SK-N-MC (cell line): ENCODE results near the gene UBE3C.

Experiments used
- DNase-seq: peaks from one replicate; pipeline ENCODE4 v3.0.0-alpha.2; 2011; ENCODE audit warnings: low read depth, low spot score
- H3K27ac ChIP-seq: fragments of 200-600 bp; sonication (generic); 2 replicates; pipeline ENCODE4 v1.5.1; 2016; ENCODE audit warnings: mixed run types
- H3K36me3 ChIP-seq: fragments of 200-600 bp; sonication (generic); 2 replicates; pipeline ENCODE4 v1.6.1; 2017; ENCODE audit warnings: antibody characterized with exemption, low read length, mixed read lengths; ENCODE audit not compliant: insufficient read depth
- H3K4me3 ChIP-seq: fragments of 200-600 bp; sonication (generic); 2 replicates; pipeline ENCODE4 v1.5.1; 2016
- H3K9ac ChIP-seq: fragments of 200-600 bp; sonication (generic); 2 replicates; pipeline ENCODE4 v1.8.0; 2017; ENCODE audit warnings: mixed run types, mixed read lengths; ENCODE audit not compliant: insufficient read length
- H3K9me3 ChIP-seq: fragments of 200-600 bp; sonication (generic); 2 replicates; pipeline ENCODE4 v1.6.1; 2017; ENCODE audit warnings: low read depth, mild to moderate bottlenecking, antibody characterized with exemption, low read length, moderate library complexity, mixed read lengths
- EZH2 ChIP-seq: fragments of 200-600 bp; sonication (generic); IDR thresholded peaks from one replicate; pipeline ENCODE4 v1.6.1; 2017; ENCODE audit warnings: antibody characterized with exemption
- FOXP2 ChIP-seq: optimal IDR thresholded peaks from 2 replicates; pipeline ENCODE3; 2011; ENCODE audit warnings: mild to moderate bottlenecking, moderate library complexity; ENCODE audit not compliant: insufficient read depth; ENCODE audit errors: extremely low read length, control extremely low read depth
- POLR2AphosphoS5 ChIP-seq: IDR thresholded peaks from 2 replicates; pipeline ENCODE4 v1.6.1; 2012; ENCODE audit warnings: mild to moderate bottlenecking, low read depth, low read length, borderline replicate concordance

Gene UBE3C

GRCh38 chr7:157278167-157278790 lies 139.6 kb downstream of the UBE3C start:
- DNase-seq: no peak
- H3K9ac ChIP-seq: no peak overlapping the region
- no peaks in the 10 kb centered on the region for H3K9me3 ChIP-seq
- H3K4me3 ChIP-seq: no peak overlapping the region
- H3K27ac ChIP-seq: no peak overlapping the region
- TF ChIP-seq EZH2 (no peak), FOXP2 (no peak), POLR2AphosphoS5 (no peak)
- no peaks in the 10 kb centered on the region for H3K36me3 ChIP-seq

GRCh38 chr7:157278791-157279724 lies 140.3 kb downstream of the UBE3C start:
- DNase-seq: no peak
- TF ChIP-seq EZH2: no peak
- no peak for TF ChIP-seq FOXP2
- TF ChIP-seq POLR2AphosphoS5: no peak
- no peaks in the 10 kb centered on the region for H3K9me3 ChIP-seq
- no peak overlapping the region for H3K27ac ChIP-seq
- no peaks in the 10 kb centered on the region for H3K36me3 ChIP-seq
- H3K4me3 ChIP-seq: no peak overlapping the region
- no peak overlapping the region for H3K9ac ChIP-seq

- no peak overlapping the region for H3K4me3 ChIP-seq
- no peak overlapping the region for H3K27ac ChIP-seq
- H3K36me3 ChIP-seq: no peaks in the 10 kb centered on the region
- H3K9me3 ChIP-seq: no peaks in the 10 kb centered on the region
- H3K9ac ChIP-seq: no peak overlapping the region
- no peak for DNase-seq
- TF ChIP-seq EZH2 (no peak), FOXP2 (no peak), POLR2AphosphoS5 (no peak)
Measured at GRCh38 chr7:157279741-157280215, 141.1 kb downstream of the UBE3C start.

- Histone ChIP-seq H3K9me3 (no peaks in the 10 kb centered on the region), H3K27ac (no peak overlapping the region), H3K4me3 (no peak overlapping the region), H3K9ac (no peak overlapping the region), H3K36me3 (no peaks in the 10 kb centered on the region)
- TF ChIP-seq FOXP2: no peak
- no peak for TF ChIP-seq EZH2
- TF ChIP-seq POLR2AphosphoS5: no peak
- no peak for DNase-seq
Measured at GRCh38 chr7:157280216-157280841, 141.6 kb downstream of the UBE3C start.

- H3K9me3 ChIP-seq: no peaks in the 10 kb centered on the region
- H3K27ac ChIP-seq: no peak overlapping the region
- no peak overlapping the region for H3K4me3 ChIP-seq
- no peak overlapping the region for H3K9ac ChIP-seq
- DNase-seq: no peak
- H3K36me3 ChIP-seq: no peaks in the 10 kb centered on the region
- TF ChIP-seq EZH2 (no peak), FOXP2 (no peak), POLR2AphosphoS5 (no peak)
Measured at GRCh38 chr7:157281221-157281998, 142.7 kb downstream of the UBE3C start.

- TF ChIP-seq POLR2AphosphoS5 (no peak), FOXP2 (no peak), EZH2 (no peak)
- no peaks in the 10 kb centered on the region for H3K9me3 ChIP-seq
- no peak overlapping the region for H3K9ac ChIP-seq
- no peaks in the 10 kb centered on the region for H3K36me3 ChIP-seq
- no peak for DNase-seq
- no peak overlapping the region for H3K4me3 ChIP-seq
- H3K27ac ChIP-seq: no peak overlapping the region
Measured at GRCh38 chr7:157282141-157282801, 143.5 kb downstream of the UBE3C start.

- no peaks in the 10 kb centered on the region for H3K9me3 ChIP-seq
- no peak overlapping the region for H3K4me3 ChIP-seq
- H3K9ac ChIP-seq: no peak overlapping the region
- DNase-seq: no peak
- TF ChIP-seq FOXP2 (no peak), POLR2AphosphoS5 (no peak), EZH2 (no peak)
- H3K27ac ChIP-seq: no peak overlapping the region
- H3K36me3 ChIP-seq: no peaks in the 10 kb centered on the region
Measured at GRCh38 chr7:157284229-157285014, 145.7 kb downstream of the UBE3C start.
